BJ (cell line): ENCODE measurements around the gene NUDT21. TPM values are rescaled to one million over a fixed set of nuclear protein-coding genes. Genes with fewer than 3 reads are reported as not detected.

Experiments
- CTCF ChIA-PET: fragments of 350-600 bp; formaldehyde crosslinking; extraction: SDS; loops from one replicate; lab custom pipeline; 2021; ENCODE audit warnings: antibody characterized with exemption, inconsistent platforms; lab: Yijun Ruan, JAX
- POLR2A ChIA-PET: fragments of 300-600 bp; sonication (Branson Sonifier 250); formaldehyde crosslinking; extraction: SDS; loops from one replicate; lab custom pipeline; 2021; ENCODE audit warnings: antibody characterized with exemption; lab: Charles Lee
- DNase-seq: peaks from one replicate; pipeline ENCODE4 v3.0.0-alpha.2; 2011; ENCODE audit warnings: low read depth
- H3K27me3 ChIP-seq: 2 replicates; pipeline ENCODE4 v1.6.0; 2011; ENCODE audit warnings: low read length; ENCODE audit not compliant: control insufficient read depth, insufficient read depth
- H3K36me3 ChIP-seq: 2 replicates; pipeline ENCODE4 v1.5.1; 2011; ENCODE audit warnings: low read length; ENCODE audit not compliant: control insufficient read depth, insufficient read depth
- H3K4me3 ChIP-seq: 2 replicates; pipeline ENCODE4 v1.5.1; 2011; ENCODE audit warnings: low read depth, mild to moderate bottlenecking, control low read depth, low read length
- CTCF ChIP-seq: IDR thresholded peaks from 2 replicates; pipeline ENCODE4 v1.5.1; 2011; ENCODE audit warnings: low read depth, mild to moderate bottlenecking, control low read depth, inconsistent platforms, low read length, moderate library complexity; ENCODE audit not compliant: insufficient read depth
- polyA plus RNA-seq: library from polyadenylated mRNA; depleted of rRNA; stranded (reverse); fragments of >200 nt; gene quantifications from 2 replicates; pipeline ENCODE4 v1.2.3, GENCODE V29; 2011

The NUDT21 gene
- polyA plus RNA-seq, 1 experiment: 78.8 TPM

DNA sequence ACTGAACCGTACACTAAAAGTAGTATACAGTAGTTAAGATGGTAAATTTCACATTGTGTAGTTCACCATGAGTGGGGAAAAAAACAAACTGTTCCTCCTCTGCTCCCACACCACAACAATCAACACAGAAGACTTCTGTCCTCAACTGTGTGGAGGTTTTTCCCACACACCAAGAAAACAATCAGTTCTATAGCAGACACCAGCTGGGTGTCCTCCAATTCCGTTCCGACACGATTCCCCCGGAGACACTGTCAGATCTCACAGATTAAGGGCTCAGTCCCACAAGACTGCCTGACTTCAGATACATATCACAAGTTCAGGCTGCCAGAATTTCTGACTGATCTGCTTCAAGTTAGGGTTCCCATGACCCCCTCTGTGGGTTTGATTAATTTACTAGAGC is 36.9 kb upstream of the NUDT21 start:
- CTCF ChIA-PET: interaction anchor here (1.0 to 2.0 kb wide), 2 partner anchors 9 to 44 kb away, joined by 3 to 5 read pairs; no protein-coding TSS in a partner anchor
- no peak overlapping the region for H3K4me3 ChIP-seq
- no peak for DNase-seq
- no peak for TF ChIP-seq CTCF
- POLR2A ChIA-PET: no interaction called here
- no peaks in the 10 kb centered on the region for H3K27me3 ChIP-seq
- peaks cover 2% of the 10 kb centered on the region; the same call in 1 of the 2 replicates for H3K36me3 ChIP-seq

DNA sequence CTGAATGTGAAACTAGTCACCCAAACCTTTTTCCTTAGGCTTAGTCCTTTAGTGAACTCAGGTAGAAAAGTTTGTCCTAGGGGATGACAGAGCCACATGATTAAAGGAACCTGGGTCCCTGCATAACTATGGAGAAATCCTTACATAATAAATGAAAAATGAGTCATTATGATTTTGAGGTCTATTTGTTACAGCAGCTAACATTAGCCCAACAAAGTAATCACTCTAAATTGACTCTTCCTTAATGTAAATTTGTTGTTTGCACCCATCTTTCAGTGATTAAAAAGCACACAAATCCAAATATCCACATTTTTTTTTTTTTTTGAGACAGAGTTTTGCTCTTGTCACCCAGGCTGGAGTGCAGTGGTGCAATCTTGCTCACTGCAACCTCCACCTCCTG is 32.3 kb upstream of the NUDT21 start:
- H3K4me3 ChIP-seq: no peak overlapping the region
- H3K36me3 ChIP-seq: peaks cover 5% of the 10 kb centered on the region; the same call in 1 of the 2 replicates
- no peaks in the 10 kb centered on the region for H3K27me3 ChIP-seq
- TF ChIP-seq CTCF: no peak
- POLR2A ChIA-PET: no interaction called here
- DNase-seq: no peak
- CTCF ChIA-PET: no interaction called here

GRCh38 chr16:56482683-56483236 is 31.6 kb upstream of the NUDT21 start:
- no peak for TF ChIP-seq CTCF
- H3K27me3 ChIP-seq: no peaks in the 10 kb centered on the region
- H3K36me3 ChIP-seq: peaks cover 5% of the 10 kb centered on the region; the same call in 1 of the 2 replicates
- CTCF ChIA-PET: no interaction called here
- no peak for DNase-seq
- POLR2A ChIA-PET: no interaction called here
- no peak overlapping the region for H3K4me3 ChIP-seq

GRCh38 chr16:56481468-56482122 is 30.5 kb upstream of the NUDT21 start:
- ChIA-PET POLR2A (no interaction called here), CTCF (no interaction called here)
- Histone ChIP-seq H3K27me3 (no peaks in the 10 kb centered on the region), H3K4me3 (no peak overlapping the region), H3K36me3 (peaks cover 5% of the 10 kb centered on the region; the same call in 1 of the 2 replicates)
- DNase-seq: no peak
- no peak for TF ChIP-seq CTCF

- DNase-seq: no peak
- CTCF ChIA-PET: no interaction called here
- Histone ChIP-seq H3K36me3 (peaks cover 7% of the 10 kb centered on the region; the same call in 1 of the 2 replicates), H3K4me3 (no peak overlapping the region), H3K27me3 (no peaks in the 10 kb centered on the region)
- TF ChIP-seq CTCF: no peak
- POLR2A ChIA-PET: interaction anchor here (0.6 kb wide), 1 partner anchor 13 kb away, joined by 3 read pairs; no protein-coding TSS in a partner anchor
Observed at GRCh38 chr16:56480776-56481467, 29.8 kb upstream of the NUDT21 start.
